HCT116 (cell line): ENCODE results near the gene PPP1R27. TPM values are rescaled to one million over a fixed set of nuclear protein-coding genes. Genes with fewer than 3 reads are reported as not detected.

Experiments
- ATAC-seq: fragments of 200-7000 bp; cut with Tn5 transposase; 2 replicates; pipeline ENCODE4 v1.9.1; 2020; ENCODE audit warnings: mild to moderate bottlenecking, moderate library complexity
- BruUV-seq: library from RNA; stranded (reverse); fragments of 400-500 nt; replicated peaks from 2 replicates; lab custom pipeline; 2021; lab: Mats Ljungman, UMichigan
- CTCF ChIA-PET: fragments of 300-600 bp; sonication (Branson Sonifier 250); formaldehyde crosslinking; loops from one replicate; lab custom pipeline; 2021; ENCODE audit warnings: antibody characterized with exemption; lab: Charles Lee
- POLR2A ChIA-PET: fragments of 300-600, 350-600 bp; sonication (Branson Sonifier 250); formaldehyde crosslinking; loops from one replicate; lab custom pipeline; 2021; ENCODE audit warnings: antibody characterized with exemption; lab: Charles Lee
- RAD21 ChIA-PET, 2 experiments: fragments of 300-600 bp; sonication (Branson Sonifier 250); formaldehyde crosslinking; loops; one replicate each; lab custom pipeline; 2023; ENCODE audit warnings: low total read pairs in 2 of 2; ENCODE audit not compliant: uncharacterized antibody in 2 of 2, unreplicated experiment in 2 of 2, low non-redundant PET in 1 of 2; lab: Charles Lee
- DNase-seq: peaks from one replicate; pipeline ENCODE4 v3.0.0-alpha.2; 2010; ENCODE audit warnings: low read depth, low spot score
- H2AFZ ChIP-seq: fragments of 200-600 bp; shearing (Covaris generic), sonication (generic); 2 replicates; pipeline ENCODE4 v1.6.1; 2017; ENCODE audit warnings: low read depth, mixed run types, mixed read lengths, antibody characterized with exemption, low read length; ENCODE audit not compliant: poor library complexity, severe bottlenecking
- H3K27ac ChIP-seq: 2 replicates; pipeline ENCODE4 v1.5.1; 2012; ENCODE audit warnings: low read depth, low read length
- H3K27me3 ChIP-seq: fragments of 200-600 bp; sonication (generic); 2 replicates; pipeline ENCODE4 v1.6.1; 2016; ENCODE audit warnings: mixed run types, low read length, mixed read lengths; ENCODE audit not compliant: insufficient read depth
- H3K36me3 ChIP-seq, 2 experiments: fragments of 200-500 bp in 1 of 2; fragments of 200-600 bp in 1 of 2; sonication (Bioruptor generic) in 1 of 2; sonication (generic) in 1 of 2; 2 replicates each; pipeline versions ENCODE4 v1.5.1 to v1.6.1; 2014 to 2016; ENCODE audit warnings: low read length in 2 of 2, inconsistent platforms in 1 of 2, mixed read lengths in 1 of 2, mixed run types in 1 of 2; ENCODE audit not compliant: insufficient read depth in 2 of 2, control insufficient read depth in 1 of 2
- H3K4me1 ChIP-seq, 2 experiments: fragments of 200-600 bp in 1 of 2; sonication (generic) in 1 of 2; 2 replicates each; pipeline versions ENCODE4 v1.5.1 to v1.6.1; 2012 to 2017; ENCODE audit warnings: low read length in 2 of 2, inconsistent platforms in 1 of 2, mild to moderate bottlenecking in 1 of 2, mixed read lengths in 1 of 2, mixed run types in 1 of 2, moderate library complexity in 1 of 2; ENCODE audit not compliant: insufficient read depth in 2 of 2, control insufficient read depth in 1 of 2
- H3K4me2 ChIP-seq: fragments of 200-600 bp; sonication (generic); 2 replicates; pipeline ENCODE4 v1.6.1; 2017; ENCODE audit warnings: mixed run types, low read length, mixed read lengths
- H3K4me3 ChIP-seq, 2 experiments: fragments of 200-600 bp in 1 of 2; sonication (generic) in 1 of 2; replicated peaks in 1 of 2; 2 replicates each; pipeline ENCODE4 v1.5.1; 2011 to 2016; ENCODE audit warnings: low read length in 2 of 2, control low read depth in 1 of 2, low read depth in 1 of 2, mild to moderate bottlenecking in 1 of 2, mixed read lengths in 1 of 2, mixed run types in 1 of 2
- H3K79me2 ChIP-seq: fragments of 200-600 bp; sonication (generic); 2 replicates; pipeline ENCODE4 v1.6.1; 2017; ENCODE audit warnings: mild to moderate bottlenecking, mixed run types, low read length, moderate library complexity, mixed read lengths; ENCODE audit not compliant: insufficient read depth
- H3K9ac ChIP-seq: fragments of 200-600 bp; sonication (generic); 2 replicates; pipeline ENCODE4 v1.6.1; 2016; ENCODE audit warnings: low read length, mixed read lengths
- H3K9me2 ChIP-seq: fragments of 200-600 bp; sonication (generic), shearing (Covaris generic); 2 replicates; pipeline ENCODE4 v1.6.1; 2017; ENCODE audit warnings: mixed run types, mild to moderate bottlenecking, moderate library complexity; ENCODE audit not compliant: insufficient read depth
- H3K9me3 ChIP-seq, 2 experiments: fragments of 200-500 bp in 1 of 2; fragments of 200-600 bp in 1 of 2; sonication (Bioruptor generic) in 1 of 2; sonication (generic) in 1 of 2; 2 replicates each; pipeline ENCODE4 v1.6.1; 2014 to 2017; ENCODE audit warnings: low read length in 2 of 2, mixed read lengths in 2 of 2, inconsistent platforms in 1 of 2, low read depth in 1 of 2, mild to moderate bottlenecking in 1 of 2, mixed run types in 1 of 2, moderate library complexity in 1 of 2; ENCODE audit not compliant: control insufficient read depth in 1 of 2, insufficient read depth in 1 of 2
- H4K20me1 ChIP-seq: fragments of 200-600 bp; sonication (generic), shearing (Covaris generic); 2 replicates; pipeline ENCODE4 v1.6.1; 2017; ENCODE audit warnings: mixed run types, mild to moderate bottlenecking, moderate library complexity; ENCODE audit not compliant: insufficient read depth
- ATF3 ChIP-seq: IDR thresholded peaks from 2 replicates; pipeline ENCODE4 v1.6.1; 2012
- CTCF ChIP-seq, 3 experiments: fragments of 200-600 bp in 1 of 3; sonication (generic) in 1 of 3; IDR thresholded peaks in 2 of 3; conservative IDR thresholded peaks in 1 of 3; 2 replicates each; pipeline ENCODE4 v1.5.1; 2012 to 2017; ENCODE audit warnings: low read depth in 2 of 3, low read length in 2 of 3, antibody characterized with exemption in 1 of 3, borderline replicate concordance in 1 of 3, control low read depth in 1 of 3, mild to moderate bottlenecking in 1 of 3, mixed read lengths in 1 of 3, mixed run types in 1 of 3, moderate library complexity in 1 of 3; ENCODE audit not compliant: insufficient read depth in 1 of 3
- EZH2phosphoT487 ChIP-seq: fragments of 200-600 bp; IDR thresholded peaks from 2 replicates; pipeline ENCODE4 v1.6.1; 2018; ENCODE audit warnings: antibody characterized with exemption, borderline replicate concordance
- JUND ChIP-seq: IDR thresholded peaks from 2 replicates; pipeline ENCODE4 v1.6.1; 2012
- POLR2A ChIP-seq: IDR thresholded peaks from 2 replicates; pipeline ENCODE4 v1.7.0; 2011; ENCODE audit warnings: borderline replicate concordance; ENCODE audit not compliant: insufficient read depth, insufficient read length; ENCODE audit errors: extremely low read depth
- POLR2AphosphoS5 ChIP-seq: IDR thresholded peaks from 2 replicates; pipeline ENCODE4 v1.6.1; 2011; ENCODE audit warnings: mild to moderate bottlenecking, low read depth, low read length, moderate library complexity
- RAD21 ChIP-seq: IDR thresholded peaks from 2 replicates; pipeline ENCODE4 v1.6.1; 2012; ENCODE audit warnings: low read depth, mild to moderate bottlenecking
- SP1 ChIP-seq: IDR thresholded peaks from 2 replicates; pipeline ENCODE4 v1.6.1; 2012; ENCODE audit warnings: low read depth
- SRF ChIP-seq: IDR thresholded peaks from 2 replicates; pipeline ENCODE4 v1.6.1; 2012; ENCODE audit warnings: low read depth
- TCF7L2 ChIP-seq: IDR thresholded peaks from 2 replicates; pipeline ENCODE4 v1.7.0; 2011; ENCODE audit warnings: borderline replicate concordance, inconsistent platforms; ENCODE audit not compliant: insufficient read depth, insufficient read length; ENCODE audit errors: extremely low read depth
- ZFX ChIP-seq: fragments of 450-650 bp; IDR thresholded peaks from 2 replicates; pipeline ENCODE4 v1.6.1; 2017
- ZNF274 ChIP-seq: fragments of 200-500 bp; sonication (Bioruptor generic); IDR thresholded peaks from 2 replicates; pipeline ENCODE4 v1.6.1; 2014; ENCODE audit warnings: mild to moderate bottlenecking, low read depth, low read length, inconsistent platforms
- intact Hi-C: fragments of 100-400 bp; cut with micrococcal nuclease; formaldehyde crosslinking; loops from 2 replicates; pipeline ENCODE4 v1.10.0; 2022
- total RNA-seq: library from RNA; stranded (reverse); gene quantifications from one replicate; pipeline ENCODE4 v1.2.1, GENCODE V29; 2021; ENCODE audit not compliant: unreplicated experiment

The PPP1R27 gene
- total RNA-seq, 1 experiment from 2014 or later = not detected

- ChIA-PET CTCF (no interaction called here), POLR2A (no interaction called here), RAD21 (no interaction called here)
- H3K4me2 ChIP-seq = no peak overlapping the region
- no peaks in the 10 kb centered on the region for H3K27me3 ChIP-seq
- peaks cover 4% of the 10 kb centered on the region for H4K20me1 ChIP-seq
- intact Hi-C loops = no loop called here
- no peak overlapping the region for H3K27ac ChIP-seq
- H3K4me3 ChIP-seq = no peak overlapping the region
- BruUV-seq = no TSS peak
- TF ChIP-seq RAD21 = no peak
- TF ChIP-seq SRF = no peak
- no peak for TF ChIP-seq JUND
- no peak for TF ChIP-seq EZH2phosphoT487
- no peak for TF ChIP-seq POLR2AphosphoS5
- no peak for TF ChIP-seq ZFX
- no peak for TF ChIP-seq TCF7L2
- no peak for TF ChIP-seq POLR2A
- TF ChIP-seq ZNF274 = no peak
- TF ChIP-seq SP1 = no peak
- no peak for TF ChIP-seq CTCF (IDR thresholded peaks at IDR 0.05 in 2 of 3, conservative IDR thresholded peaks at IDR 0.05 in 1 of 3; ENCODE audit: borderline replicate concordance in 1 of 3, insufficient read depth in 1 of 3, low read depth in 2 of 3, low read length in 2 of 3)
- TF ChIP-seq ATF3 = no peak
- H3K9me3 ChIP-seq = no peaks in the 10 kb centered on the region
- H3K9ac ChIP-seq = no peak overlapping the region
- H3K9me2 ChIP-seq = no peaks in the 10 kb centered on the region
- peaks cover 0 to 11% of the 10 kb centered on the region in 2 experiments; a peak in 2 of 4 replicates for H3K4me1 ChIP-seq
- H2AFZ ChIP-seq = no peak overlapping the region
- peaks cover 12 to 48% of the 10 kb centered on the region in 2 experiments for H3K36me3 ChIP-seq
- DNase-seq (no peak), ATAC-seq (no peak)
- peaks cover 35% of the 10 kb centered on the region for H3K79me2 ChIP-seq
Measured at GRCh38 chr17:81878294-81878693, 43.4 kb upstream of the PPP1R27 start.
